HUDEP-2 (cell line): ENCODE results near the gene TSEN15.
A peak's percentile ranks its signal among the peaks of the same experiment; 100 is the strongest.
"Not testable (repeated sequence)": the region's sequence is repeated elsewhere in the genome, so short reads cannot be mapped to it uniquely, and the experiment has no call there.

Source experiments
- DNase-seq, 76 experiments: peaks; one replicate each; lab custom pipeline; 2025; ENCODE audit not compliant: unreplicated experiment in 76 of 76; lab: John Stamatoyannopoulos, UW

Gene TSEN15

DNA sequence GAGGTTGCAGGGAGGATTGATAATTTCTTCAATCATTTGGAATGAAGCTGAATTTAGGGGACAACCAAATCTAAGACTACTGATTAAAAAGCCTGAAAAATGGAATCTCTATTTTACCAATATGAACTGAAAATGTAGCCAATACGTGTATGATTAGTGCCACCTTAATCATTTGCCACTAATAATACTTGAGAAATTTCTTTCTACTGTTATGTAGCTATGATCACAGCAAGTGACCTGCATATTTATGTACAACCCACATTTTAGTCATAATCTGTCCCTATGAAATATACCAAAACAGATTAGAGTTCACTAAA, 20.5 kb upstream of the TSEN15 start:
- no peak for DNase-seq

GRCh38 chr1:184031409-184032107, 20.0 kb upstream of the TSEN15 start:
- no peak for DNase-seq

GRCh38 chr1:184032306-184032929, 19.1 kb upstream of the TSEN15 start:
- DNase-seq, result no peak

- DNase-seq, result no peak
Measured at GRCh38 chr1:184032930-184033418, 18.6 kb upstream of the TSEN15 start.

DNA sequence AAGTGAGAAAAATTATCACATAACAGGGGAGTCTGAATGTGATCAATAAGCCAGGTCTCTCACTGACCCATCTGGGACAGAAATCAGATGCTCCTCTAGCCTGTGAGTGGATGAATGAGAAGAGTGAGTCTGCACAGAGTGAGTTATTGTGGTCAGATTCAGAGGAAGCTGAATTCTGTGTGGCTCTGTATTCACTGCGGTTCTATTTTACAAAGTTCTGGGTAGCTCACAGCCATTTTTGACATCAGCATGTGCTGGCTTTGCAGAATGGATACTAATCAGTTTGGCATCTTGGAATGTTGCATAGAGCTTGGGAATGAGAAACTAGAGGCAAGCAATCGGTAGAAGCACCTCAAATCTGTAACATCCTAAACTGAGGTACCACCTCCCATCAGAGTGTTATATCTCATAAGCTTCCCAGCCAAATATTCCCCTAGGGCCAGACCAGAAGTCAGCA, 17.8 kb upstream of the TSEN15 start:
- DNase-seq, result no peak

DNA sequence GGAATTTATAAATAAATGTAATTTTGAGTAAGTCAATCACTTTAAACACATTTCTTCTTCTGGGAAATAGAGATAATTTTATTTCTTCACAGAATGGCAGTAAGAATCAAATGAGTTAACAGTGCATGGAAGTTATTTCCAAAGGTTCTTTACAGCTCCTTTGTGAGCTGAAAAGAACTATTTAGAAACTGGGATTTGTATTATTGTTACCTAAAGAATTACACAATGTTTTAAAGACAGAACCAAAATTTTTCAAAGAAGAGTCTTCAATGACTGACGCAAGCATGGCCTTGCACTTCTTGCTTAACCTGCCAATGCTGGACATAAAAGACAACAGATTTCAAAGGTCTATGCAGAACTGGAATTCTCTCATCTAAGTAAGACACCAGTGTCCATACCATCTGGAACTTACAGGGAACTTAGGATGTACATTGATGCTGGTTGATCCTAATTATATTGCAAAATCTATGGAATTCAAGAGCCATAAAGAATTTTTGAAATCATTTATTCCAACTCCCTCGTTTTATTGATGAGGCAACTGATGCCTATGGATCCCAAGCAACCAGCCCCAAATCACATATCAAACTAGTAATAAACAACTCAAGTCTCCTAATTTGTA, 16.7 kb upstream of the TSEN15 start:
- no peak for DNase-seq

DNA sequence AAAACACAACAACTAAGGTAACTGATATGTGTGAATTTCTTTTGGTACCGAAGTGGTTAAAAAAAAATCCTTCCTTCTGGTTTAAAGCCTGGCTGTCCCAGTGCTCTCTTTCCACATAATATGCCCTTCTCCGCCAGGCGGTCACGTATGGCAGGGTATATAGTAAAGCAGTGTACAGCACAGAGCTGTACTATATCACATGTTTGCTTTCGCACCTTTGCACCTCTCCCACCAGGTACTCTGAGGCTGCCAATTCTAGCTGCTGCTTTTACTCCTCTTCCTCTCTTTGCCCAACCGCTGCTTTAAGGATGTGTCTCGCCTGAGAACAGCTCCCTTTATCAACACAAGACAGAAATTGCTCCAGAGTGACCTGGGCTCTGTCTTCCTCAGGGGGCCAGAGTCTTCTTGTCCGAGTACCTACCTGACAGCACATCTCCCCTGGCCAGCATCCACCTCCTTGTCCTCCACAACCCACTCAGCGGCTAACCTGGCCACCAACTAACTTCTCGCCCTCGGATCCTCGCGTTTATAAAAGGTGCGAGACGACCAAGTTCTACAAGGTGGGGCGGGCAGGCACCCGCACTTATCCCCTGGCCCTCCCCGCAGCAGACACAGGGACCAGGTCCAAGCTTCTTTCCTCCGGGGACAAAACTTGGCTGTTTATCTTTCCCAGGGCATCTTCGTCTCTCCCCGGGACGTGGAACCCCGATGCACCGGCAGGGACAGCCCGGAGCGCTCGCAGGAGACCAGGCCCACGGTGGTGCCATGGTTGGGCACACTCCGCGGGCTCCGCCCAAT, 15.6 kb upstream of the TSEN15 start:
- DNase-seq, result no peak

- DNase-seq, result no peak
Measured at GRCh38 chr1:184036517-184036949, 15.0 kb upstream of the TSEN15 start.

DNA sequence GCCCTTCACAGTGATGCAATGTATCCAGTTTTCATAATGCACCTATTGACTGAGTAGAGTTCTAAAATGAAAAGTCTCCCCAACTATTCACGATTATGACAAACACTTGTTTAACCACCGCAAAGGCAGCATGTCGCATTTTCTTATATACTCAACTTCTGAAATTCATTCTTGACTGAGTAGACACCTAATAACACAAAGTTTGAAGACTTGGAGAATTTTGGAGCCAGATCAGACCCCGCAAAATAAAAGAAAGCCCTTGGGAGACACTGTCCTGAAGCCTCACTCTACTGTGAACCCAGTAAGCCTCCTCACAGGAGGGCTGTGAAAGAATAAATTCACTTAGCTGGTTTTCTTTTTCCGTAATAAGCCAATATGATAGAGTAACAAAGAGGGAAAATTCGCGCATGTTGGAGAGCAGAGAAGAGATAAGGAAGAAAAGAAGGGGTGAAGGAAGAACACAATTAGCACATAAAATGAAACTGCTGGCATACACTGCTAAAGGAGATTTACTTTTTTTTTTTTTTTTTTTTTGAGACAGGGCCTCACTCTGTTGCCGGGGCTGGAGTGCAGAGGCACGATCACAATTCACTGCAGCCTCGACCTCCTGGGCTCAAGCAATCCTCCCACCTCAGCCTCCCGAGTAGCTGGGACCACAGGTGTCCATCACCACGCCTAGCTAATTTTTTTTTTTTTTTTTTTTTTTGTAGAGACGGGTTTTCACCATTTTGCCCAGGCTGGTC, 13.5 kb upstream of the TSEN15 start:
- no peak for DNase-seq

- DNase-seq, result no peak
Measured at GRCh38 chr1:184039126-184039525, 12.4 kb upstream of the TSEN15 start.

GRCh38 chr1:184041731-184042130, 9.8 kb upstream of the TSEN15 start:
- DNase-seq, result no peak

DNA sequence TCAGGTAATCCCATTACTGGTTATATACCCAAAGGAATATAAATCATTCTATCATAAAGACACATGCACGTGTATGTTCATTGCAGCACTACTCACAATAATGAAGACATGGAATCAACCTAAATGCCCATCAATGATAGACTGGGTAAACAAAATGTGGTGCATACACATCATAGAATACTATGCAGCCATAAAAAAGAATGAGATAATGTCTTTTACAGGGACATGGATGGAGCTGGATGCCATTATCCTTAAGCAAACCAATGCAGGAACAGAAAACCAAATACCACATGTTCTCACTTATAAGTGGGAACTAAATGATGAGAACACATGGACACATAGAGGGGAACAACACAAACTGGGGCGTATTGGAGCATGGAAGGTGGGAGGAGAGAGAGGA, 8.2 kb upstream of the TSEN15 start:
- DNase-seq, result not testable (repeated sequence)

DNA sequence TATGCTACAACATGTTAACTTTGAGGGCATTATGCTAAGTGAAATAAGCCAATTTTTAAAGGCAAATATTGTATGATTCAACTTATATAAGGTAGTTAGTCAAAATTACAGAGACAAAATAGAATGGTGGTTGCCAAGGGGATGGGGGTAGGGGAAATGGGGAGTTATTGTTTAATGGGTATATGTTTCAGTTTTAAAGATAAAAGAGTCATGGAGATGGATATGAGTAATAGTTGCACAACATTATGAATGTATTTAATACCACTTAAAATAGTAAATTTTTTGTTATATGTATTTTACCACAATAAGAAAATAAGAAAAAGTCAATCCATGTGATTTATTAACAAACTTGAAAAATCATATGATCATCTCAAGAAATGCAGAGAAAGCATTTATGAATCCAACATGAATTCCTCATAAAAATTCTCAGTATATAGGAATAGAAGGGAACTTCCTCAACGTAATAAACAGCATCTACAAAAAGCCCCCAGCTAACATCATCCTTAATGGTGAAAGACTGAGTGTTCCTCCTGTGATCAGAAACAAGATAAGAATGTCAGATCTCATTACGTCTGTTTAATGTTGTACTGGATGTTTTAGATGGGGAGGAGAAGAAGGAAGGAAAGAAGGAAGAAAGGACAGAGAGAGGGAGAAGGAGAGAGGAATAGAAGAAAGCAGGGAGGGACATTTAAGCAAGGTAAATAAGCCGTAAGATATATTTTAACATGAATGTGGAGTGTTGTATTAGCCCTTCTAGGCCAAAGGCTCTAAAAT, 6.7 kb upstream of the TSEN15 start:
- no peak for DNase-seq

DNA sequence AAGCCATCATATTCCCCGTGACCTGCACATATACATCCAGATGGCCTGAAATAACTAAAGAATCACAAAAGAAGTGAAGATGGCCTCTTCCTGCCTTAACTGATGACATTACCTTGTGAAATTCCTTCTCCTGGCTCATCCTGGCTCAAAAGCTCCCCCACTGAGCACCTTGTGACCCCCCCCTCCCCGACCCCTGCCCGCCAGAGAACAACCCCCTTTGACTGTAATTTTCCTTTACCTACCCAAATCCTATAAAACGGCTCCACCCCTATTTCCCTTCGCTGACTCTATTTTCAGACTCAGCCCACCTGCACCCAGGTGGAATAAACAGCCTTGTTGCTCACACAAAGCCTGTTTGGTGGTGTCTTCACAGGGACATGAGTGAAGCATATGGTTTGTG, 4.0 kb upstream of the TSEN15 start:
- not testable (repeated sequence) for DNase-seq

GRCh38 chr1:184048561-184049240, 2.8 kb upstream of the TSEN15 start:
- no peak for DNase-seq

DNA sequence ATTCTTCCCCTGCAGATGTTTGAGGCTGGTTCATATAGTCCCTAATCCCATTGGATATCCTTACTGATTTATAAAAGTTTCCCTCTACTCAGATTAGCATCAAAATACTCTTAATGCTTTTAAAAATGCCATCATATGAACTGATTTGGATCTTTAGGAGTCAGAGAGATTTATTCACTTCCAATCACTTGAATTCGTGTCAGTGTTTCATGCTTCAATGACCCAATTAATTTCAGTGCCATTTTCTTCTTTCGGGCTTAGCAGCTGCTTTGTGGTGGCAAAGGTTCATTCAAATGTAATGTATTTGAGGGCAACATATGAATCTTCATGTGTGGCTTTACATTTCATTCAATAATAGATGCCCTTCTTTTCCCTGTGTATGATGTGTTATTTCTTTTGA, 2.2 kb upstream of the TSEN15 start:
- DNase-seq, result no peak

DNA sequence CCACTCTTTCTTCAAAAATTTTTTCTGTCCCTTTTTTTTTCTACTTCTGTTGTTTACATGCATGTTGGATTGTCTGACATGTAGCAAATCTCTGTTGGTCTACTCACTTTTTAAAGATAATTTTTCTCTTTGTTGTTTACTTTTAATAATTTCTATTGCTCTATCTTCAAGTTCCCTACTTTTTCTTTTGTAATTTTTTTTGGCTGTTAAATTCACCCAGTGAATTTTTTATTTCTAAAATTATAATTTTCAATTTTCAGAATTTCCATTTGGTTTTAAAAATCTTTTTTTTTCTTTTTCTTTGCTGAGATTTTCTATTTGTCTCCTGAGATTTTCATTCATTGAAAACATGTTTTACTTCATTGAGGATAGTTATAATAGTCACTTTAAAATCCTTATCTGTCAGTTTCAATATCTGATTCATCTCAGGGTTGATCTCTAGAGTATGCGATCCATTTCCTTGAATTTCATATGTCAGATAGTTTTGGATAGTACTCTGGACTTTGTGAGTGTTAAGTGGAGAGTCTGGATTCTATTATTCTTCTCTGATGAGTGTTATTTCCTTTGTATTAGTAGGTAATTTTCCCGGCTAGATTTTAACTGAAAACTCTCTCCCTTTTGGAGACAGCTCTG, 1.6 kb upstream of the TSEN15 start:
- DNase-seq, result no peak

- DNase-seq, result no peak
Measured at GRCh38 chr1:184050636-184051035, 894 bp upstream of the TSEN15 start.

GRCh38 chr1:184051138-184051484, 419 bp upstream of the TSEN15 start:
- DNase-seq, result peak in 1 of 76 experiments; percentile 31
